Spleen (tissue), 11 donors: ENCODE results near the gene DNMBP. TPM values are rescaled to one million over a fixed set of nuclear protein-coding genes. Genes with fewer than 3 reads are reported as not detected.

Source experiments
- DNase-seq: peaks from one replicate; pipeline ENCODE4 v3.0.0-alpha.2; 2020
- H3K27ac ChIP-seq, 8 donors: fragments of 200-600 bp; sonication (generic) in 7 of 8; 1 replicate in 4 of 8; 2 replicates in 4 of 8; pipeline versions ENCODE4 v1.5.0 to v1.8.0; 2016 to 2021; ENCODE audit warnings: inconsistent platforms in 4 of 8, mild to moderate bottlenecking in 4 of 8, moderate library complexity in 1 of 8
- H3K27me3 ChIP-seq, 7 donors: fragments of 200-600 bp; sonication (generic) in 6 of 7; replicated peaks in 1 of 7; 1 replicate in 4 of 7; 2 replicates in 3 of 7; pipeline versions ENCODE4 v1.5.0 to v1.8.0; 2016 to 2021; ENCODE audit warnings: inconsistent platforms in 3 of 7, mild to moderate bottlenecking in 1 of 7
- H3K36me3 ChIP-seq, 6 donors: fragments of 200-600 bp; sonication (generic) in 5 of 6; 1 replicate in 4 of 6; 2 replicates in 2 of 6; pipeline versions ENCODE4 v1.5.0 to v1.8.0; 2016 to 2021; ENCODE audit warnings: inconsistent platforms in 2 of 6
- H3K4me1 ChIP-seq, 6 donors: fragments of 200-600 bp; sonication (generic) in 5 of 6; 1 replicate in 3 of 6; 2 replicates in 3 of 6; pipeline versions ENCODE4 v1.5.0 to v1.8.0; 2016 to 2021; ENCODE audit warnings: inconsistent platforms in 3 of 6
- H3K4me3 ChIP-seq, 8 donors: fragments of 200-600 bp; sonication (generic) in 7 of 8; 1 replicate in 4 of 8; 2 replicates in 4 of 8; pipeline versions ENCODE4 v1.5.0 to v1.8.0; 2016 to 2021; ENCODE audit warnings: inconsistent platforms in 4 of 8, mild to moderate bottlenecking in 4 of 8, moderate library complexity in 2 of 8
- H3K9me3 ChIP-seq, 8 donors: fragments of 200-600 bp; sonication (generic) in 7 of 8; 1 replicate in 4 of 8; 2 replicates in 4 of 8; pipeline versions ENCODE4 v1.5.0 to v1.8.0; 2016 to 2021; ENCODE audit warnings: inconsistent platforms in 4 of 8
- POLR2A ChIP-seq, 3 donors: fragments of 450-650 bp; IDR thresholded peaks; one replicate each; pipeline ENCODE4 v1.5.1; 2017; ENCODE audit warnings: antibody characterized with exemption in 3 of 3, mild to moderate bottlenecking in 1 of 3
- POLR2AphosphoS5 ChIP-seq, 3 donors: sonication (generic); formaldehyde crosslinking; IDR thresholded peaks; one replicate each; pipeline ENCODE4 v1.5.1; 2017; ENCODE audit warnings: antibody characterized with exemption in 3 of 3
- WGBS, 5 donors: extraction: QIAGEN DNeasy Blood & Tissue Kit in 3 of 5; methylation state at CpG; one replicate each; pipeline versions ENCODE4 v1.1.5 to v1.1.7; 2013 to 2018; 5-methylcytosine and 5-hydroxymethylcytosine counted together
- intact Hi-C: fragments of 100-400 bp; cut with DNase I; formaldehyde crosslinking; loops from one replicate; pipeline ENCODE4 v1.15.0; 2023; ENCODE audit warnings: low total_unique reads
- polyA plus RNA-seq, 3 donors: library from polyadenylated mRNA; stranded (reverse); fragments of 200-250 nt; gene quantifications; one replicate each; pipeline ENCODE4 v1.2.1, GENCODE V29; 2013
- total RNA-seq, 7 donors: library from RNA; depleted of rRNA in 3 of 7; stranded (reverse); fragments of >200 nt in 3 of 7; fragmentation: NEBNext Ultra II Directional in 4 of 7; extraction: Animal tissue kit (Norgen Biotek cat#: 25700) in 4 of 7; gene quantifications; one replicate each; pipeline versions ENCODE4 v1.1.0 to v1.2.1, GENCODE V29; 2016 to 2021
- TF ChIP-seq, protein P1 (sequence below), 11 experiments: fragments of 200-600 bp in 7 of 11; fragments of 450-650 bp in 4 of 11; sonication (generic) in 4 of 11; IDR thresholded peaks in 8 of 11; conservative IDR thresholded peaks in 3 of 11; 1 replicate in 7 of 11; 2 replicates in 4 of 11; pipeline versions ENCODE4 v1.4.0 to v1.8.0; 2016 to 2021; ENCODE audit warnings: antibody characterized with exemption in 11 of 11, inconsistent platforms in 4 of 11, mild to moderate bottlenecking in 1 of 11
- donor health status: healthy with polysubstance abuse.
- donor health status: DM: no; HTN: no; CAD: no; lungs with moderate emphysema.
- donor health status: DM: no; HTN: no; CAD: no.
- donor health status: Bipolar disorder and iron deficiency.
- donor health status: healthy.
- donor health status: DM: no; HTN: no; CAD: no.
- donor health status: DM: yes; HTN: yes; CAD: no.

The DNMBP gene
- total and polyA plus RNA-seq, 10 donors: 4.6 to 19.5 (median 15.9) TPM

GRCh38 chr10:100033766-100034418 is 24.1 kb upstream of the DNMBP start:
- no peak for TF ChIP-seq POLR2AphosphoS5 (IDR thresholded peaks at IDR 0.05)
- TF ChIP-seq, protein P1, sequence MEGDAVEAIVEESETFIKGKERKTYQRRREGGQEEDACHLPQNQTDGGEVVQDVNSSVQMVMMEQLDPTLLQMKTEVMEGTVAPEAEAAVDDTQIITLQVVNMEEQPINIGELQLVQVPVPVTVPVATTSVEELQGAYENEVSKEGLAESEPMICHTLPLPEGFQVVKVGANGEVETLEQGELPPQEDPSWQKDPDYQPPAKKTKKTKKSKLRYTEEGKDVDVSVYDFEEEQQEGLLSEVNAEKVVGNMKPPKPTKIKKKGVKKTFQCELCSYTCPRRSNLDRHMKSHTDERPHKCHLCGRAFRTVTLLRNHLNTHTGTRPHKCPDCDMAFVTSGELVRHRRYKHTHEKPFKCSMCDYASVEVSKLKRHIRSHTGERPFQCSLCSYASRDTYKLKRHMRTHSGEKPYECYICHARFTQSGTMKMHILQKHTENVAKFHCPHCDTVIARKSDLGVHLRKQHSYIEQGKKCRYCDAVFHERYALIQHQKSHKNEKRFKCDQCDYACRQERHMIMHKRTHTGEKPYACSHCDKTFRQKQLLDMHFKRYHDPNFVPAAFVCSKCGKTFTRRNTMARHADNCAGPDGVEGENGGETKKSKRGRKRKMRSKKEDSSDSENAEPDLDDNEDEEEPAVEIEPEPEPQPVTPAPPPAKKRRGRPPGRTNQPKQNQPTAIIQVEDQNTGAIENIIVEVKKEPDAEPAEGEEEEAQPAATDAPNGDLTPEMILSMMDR (IDR thresholded peaks at IDR 0.05 in 8 of 11, conservative IDR thresholded peaks at IDR 0.05 in 3 of 11): no peak
- TF ChIP-seq POLR2A (IDR thresholded peaks at IDR 0.05): no peak
- Histone ChIP-seq H3K27ac (no peak overlapping the region), H3K27me3 (no peaks in the 10 kb centered on the region), H3K4me1 (peaks cover 0 to 9% (median 2%) of the 10 kb centered on the region in 6 donors), H3K36me3 (no peaks in the 10 kb centered on the region), H3K4me3 (no peak overlapping the region), H3K9me3 (peaks cover 0 to 3% (median 0%) of the 10 kb centered on the region in 8 donors)
- no peak for DNase-seq
- intact Hi-C loops: no loop called here
- 72 to 79% (median 77%) methylated on average over 1 of the region's 1 CpG for WGBS, 5 donors

DNA sequence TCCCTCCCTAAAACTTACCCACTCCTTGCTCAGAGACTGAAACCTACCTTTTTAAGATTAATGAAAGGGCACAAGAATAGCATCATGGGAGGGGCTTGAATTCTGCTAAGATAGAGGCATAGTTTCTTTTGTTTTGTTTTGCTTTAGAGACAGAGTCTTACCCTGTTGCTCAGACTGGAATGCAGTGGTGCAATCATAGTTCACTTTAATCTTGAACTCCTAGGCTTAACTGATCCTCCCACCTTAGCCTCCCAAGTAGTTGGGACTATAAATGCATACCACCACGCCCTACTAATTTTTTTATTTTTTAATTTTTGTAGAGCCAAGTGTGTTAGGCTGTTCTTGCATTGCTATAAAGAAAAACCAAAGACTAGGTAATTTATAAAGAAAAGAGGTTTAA is 17.7 kb upstream of the DNMBP start:
- H3K4me3 ChIP-seq: no peak overlapping the region
- H3K27me3 ChIP-seq: no peaks in the 10 kb centered on the region
- no peaks in the 10 kb centered on the region for H3K36me3 ChIP-seq
- H3K27ac ChIP-seq: no peak overlapping the region
- intact Hi-C loops: no loop called here
- no peak for DNase-seq
- TF ChIP-seq POLR2AphosphoS5 (IDR thresholded peaks at IDR 0.05): no peak
- TF ChIP-seq POLR2A (IDR thresholded peaks at IDR 0.05): no peak
- 80 to 97% (median 87%) methylated on average over 1 of the region's 1 CpG for WGBS, 5 donors
- no peaks in the 10 kb centered on the region for H3K4me1 ChIP-seq
- peaks cover 0 to 24% (median 16%) of the 10 kb centered on the region in 8 donors for H3K9me3 ChIP-seq

GRCh38 chr10:100025576-100025975 is 15.8 kb upstream of the DNMBP start:
- intact Hi-C loops: no loop called here
- DNase-seq: no peak
- Histone ChIP-seq H3K27me3 (no peaks in the 10 kb centered on the region), H3K4me1 (peaks cover 0 to 4% (median 1%) of the 10 kb centered on the region in 6 donors), H3K36me3 (no peaks in the 10 kb centered on the region), H3K27ac (no peak overlapping the region), H3K4me3 (no peak overlapping the region), H3K9me3 (peaks cover 0 to 24% (median 16%) of the 10 kb centered on the region in 8 donors)
- 86 to 89% (median 88%) methylated on average over 5 of the region's 5 CpGs for WGBS, 5 donors
- TF ChIP-seq POLR2A (IDR thresholded peaks at IDR 0.05) (no peak), POLR2AphosphoS5 (IDR thresholded peaks at IDR 0.05) (no peak)
- TF ChIP-seq, protein P1 (IDR thresholded peaks at IDR 0.05 in 8 of 11, conservative IDR thresholded peaks at IDR 0.05 in 3 of 11): no peak

DNA sequence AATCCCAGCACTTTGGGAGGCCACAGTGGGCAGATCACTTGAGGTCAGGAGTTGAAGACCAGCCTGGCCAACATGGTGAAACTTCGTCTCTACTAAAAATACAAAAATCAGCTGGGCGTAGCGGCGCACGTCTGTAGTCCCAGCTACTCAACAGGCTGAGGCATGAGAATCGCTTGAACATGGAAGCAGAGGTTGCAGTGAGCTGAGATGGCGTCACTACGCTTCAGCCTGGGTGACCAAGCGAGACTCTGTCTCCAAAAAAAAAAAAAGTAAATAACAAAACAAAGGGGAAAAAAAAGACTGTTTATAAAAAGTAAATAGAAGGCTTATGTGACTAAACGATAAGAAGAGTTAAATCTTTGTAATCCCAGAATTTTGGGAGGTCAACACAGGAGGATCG is 15.0 kb upstream of the DNMBP start:
- H3K36me3 ChIP-seq: no peaks in the 10 kb centered on the region
- WGBS, 5 donors: 86 to 93% (median 90%) methylated on average over 11 of the region's 11 CpGs
- H3K4me1 ChIP-seq: peaks cover 0 to 7% (median 2%) of the 10 kb centered on the region in 6 donors
- H3K9me3 ChIP-seq: peaks cover 0 to 24% (median 16%) of the 10 kb centered on the region in 8 donors
- H3K27ac ChIP-seq: no peak overlapping the region
- H3K4me3 ChIP-seq: no peak overlapping the region
- no peak for DNase-seq
- H3K27me3 ChIP-seq: no peaks in the 10 kb centered on the region
- TF ChIP-seq, protein P1 (IDR thresholded peaks at IDR 0.05 in 8 of 11, conservative IDR thresholded peaks at IDR 0.05 in 3 of 11): no peak
- TF ChIP-seq POLR2AphosphoS5 (IDR thresholded peaks at IDR 0.05) (no peak), POLR2A (IDR thresholded peaks at IDR 0.05) (no peak)
- intact Hi-C loops: no loop called here
